Measurements from ENCODE around the gene MACF1.

Gene MACF1

DNA sequence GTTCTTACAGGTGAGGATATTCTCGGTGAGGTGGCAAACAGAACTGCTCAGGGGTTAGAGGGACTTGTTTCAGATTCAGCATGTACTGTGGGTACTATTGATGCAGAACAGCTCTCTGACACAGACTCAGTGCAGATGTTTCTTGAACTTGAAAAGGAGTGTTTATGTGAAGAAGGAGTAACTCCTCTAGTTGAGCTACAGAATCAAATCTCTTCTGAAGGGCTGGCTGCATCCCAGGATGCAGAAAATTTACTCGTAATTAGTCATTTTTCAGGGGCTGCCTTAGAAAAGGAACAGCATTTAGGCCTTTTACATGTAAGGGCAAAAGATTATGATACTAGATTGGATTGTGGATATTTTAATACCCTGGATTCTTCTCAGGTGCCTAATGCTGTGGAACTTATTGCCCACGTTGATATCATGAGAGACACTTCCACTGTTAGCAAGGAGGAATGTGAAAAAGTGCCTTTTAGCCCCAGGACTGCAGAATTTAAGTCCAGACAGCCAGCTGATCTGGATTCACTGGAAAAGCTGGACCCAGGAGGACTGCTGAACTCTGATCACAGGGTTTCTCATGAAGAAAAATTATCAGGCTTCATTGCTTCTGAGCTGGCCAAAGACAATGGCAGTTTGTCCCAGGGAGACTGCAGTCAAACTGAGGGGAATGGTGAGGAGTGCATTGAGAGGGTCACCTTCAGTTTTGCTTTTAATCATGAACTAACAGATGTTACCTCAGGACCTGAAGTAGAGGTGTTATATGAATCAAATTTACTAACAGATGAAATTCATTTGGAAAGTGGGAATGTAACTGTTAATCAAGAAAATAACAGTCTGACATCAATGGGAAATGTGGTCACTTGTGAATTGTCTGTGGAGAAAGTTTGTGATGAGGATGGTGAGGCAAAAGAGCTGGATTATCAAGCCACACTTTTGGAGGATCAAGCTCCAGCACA lies 207.3 kb downstream of the MACF1 start:
- no peak for DNase-seq (ENCODE audit: insufficient read length, low spot score)
- TF ChIP-seq TAF1 (IDR thresholded peaks at IDR 0.05; ENCODE audit: low read depth, low read length): no peak
- no peak for TF ChIP-seq POU2F2 (IDR thresholded peaks at IDR 0.05; ENCODE audit: low read depth, low read length)
- TF ChIP-seq SPI1 (IDR thresholded peaks at IDR 0.05; ENCODE audit: low read depth, low read length): no peak
- no peak for TF ChIP-seq POLR2AphosphoS5 (IDR thresholded peaks at IDR 0.05; ENCODE audit: low read depth, low read length)
- no peak for TF ChIP-seq POLR2A (IDR thresholded peaks at IDR 0.05; ENCODE audit: low read depth, low read length)
- no peak for FAIRE-seq

- no peak for FAIRE-seq
- TF ChIP-seq PAX5 (IDR thresholded peaks at IDR 0.05; ENCODE audit: insufficient read depth, low read length, severe bottlenecking): no peak
- no peak for DNase-seq (ENCODE audit: insufficient read length, low spot score)
Observed at GRCh38 chr1:39412892-39413291, 208.4 kb downstream of the MACF1 start.

- FAIRE-seq (no peak), DNase-seq (ENCODE audit: insufficient read length, low spot score) (no peak)
Observed at GRCh38 chr1:39413902-39414528, 209.5 kb downstream of the MACF1 start.

GRCh38 chr1:39415553-39415952 lies 211.1 kb downstream of the MACF1 start:
- FAIRE-seq (no peak), DNase-seq (ENCODE audit: insufficient read length, low spot score) (no peak)
- no peak for TF ChIP-seq POU2F2 (IDR thresholded peaks at IDR 0.05; ENCODE audit: low read depth, low read length)
- TF ChIP-seq POLR2A (IDR thresholded peaks at IDR 0.05; ENCODE audit: low read depth, low read length): no peak
- TF ChIP-seq POLR2AphosphoS5 (IDR thresholded peaks at IDR 0.05; ENCODE audit: low read depth, low read length): no peak
- no peak for TF ChIP-seq TAF1 (IDR thresholded peaks at IDR 0.05; ENCODE audit: low read depth, low read length)

More at GRCh38 chr1:39413902-39414528, 209.5 kb downstream of the MACF1 start:
- TF ChIP-seq SPI1 (IDR thresholded peaks at IDR 0.05; ENCODE audit: low read depth, low read length): no peak
- no peak for TF ChIP-seq TAF1 (IDR thresholded peaks at IDR 0.05; ENCODE audit: low read depth, low read length)
- TF ChIP-seq PAX5 (IDR thresholded peaks at IDR 0.05; ENCODE audit: insufficient read depth, low read length, severe bottlenecking): no peak

GRCh38 chr1:39416609-39417008 lies 212.1 kb downstream of the MACF1 start:
- TF ChIP-seq SPI1 (IDR thresholded peaks at IDR 0.05; ENCODE audit: low read depth, low read length): no peak
- TF ChIP-seq POLR2AphosphoS5 (IDR thresholded peaks at IDR 0.05; ENCODE audit: low read depth, low read length): no peak
- TF ChIP-seq POU2F2 (IDR thresholded peaks at IDR 0.05; ENCODE audit: low read depth, low read length): no peak
- no peak for TF ChIP-seq PAX5 (IDR thresholded peaks at IDR 0.05; ENCODE audit: insufficient read depth, low read length, severe bottlenecking)
- no peak for TF ChIP-seq TAF1 (IDR thresholded peaks at IDR 0.05; ENCODE audit: low read depth, low read length)
- TF ChIP-seq POLR2A (IDR thresholded peaks at IDR 0.05; ENCODE audit: low read depth, low read length): no peak
- DNase-seq (ENCODE audit: insufficient read length, low spot score) (no peak), FAIRE-seq (no peak)

DNA sequence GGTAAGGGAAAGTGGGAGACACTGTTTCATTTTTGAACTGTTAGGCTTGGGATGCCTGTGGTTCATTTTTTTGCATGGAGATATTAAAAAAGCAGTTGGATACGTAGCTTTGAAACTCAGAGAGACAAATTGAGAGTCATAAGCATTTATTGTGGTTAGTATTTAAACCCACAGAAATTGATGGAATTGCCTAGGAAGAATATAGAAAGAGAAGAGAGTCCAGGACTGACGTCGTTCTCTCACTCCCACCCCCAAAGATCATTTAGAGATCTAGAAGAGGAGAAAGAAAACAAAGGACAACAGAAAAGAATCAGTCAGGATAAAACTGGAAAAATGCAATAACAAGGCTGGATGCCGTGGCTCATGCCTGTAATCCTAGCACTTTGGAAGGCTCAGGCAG lies 213.7 kb downstream of the MACF1 start:
- DNase-seq (ENCODE audit: insufficient read length, low spot score) (no peak), FAIRE-seq (no peak)
- TF ChIP-seq POLR2AphosphoS5 (IDR thresholded peaks at IDR 0.05; ENCODE audit: low read depth, low read length) (no peak), TAF1 (IDR thresholded peaks at IDR 0.05; ENCODE audit: low read depth, low read length) (no peak), SPI1 (IDR thresholded peaks at IDR 0.05; ENCODE audit: low read depth, low read length) (no peak), POU2F2 (IDR thresholded peaks at IDR 0.05; ENCODE audit: low read depth, low read length) (no peak), PAX5 (IDR thresholded peaks at IDR 0.05; ENCODE audit: insufficient read depth, low read length, severe bottlenecking) (no peak), POLR2A (IDR thresholded peaks at IDR 0.05; ENCODE audit: low read depth, low read length) (no peak)

DNA sequence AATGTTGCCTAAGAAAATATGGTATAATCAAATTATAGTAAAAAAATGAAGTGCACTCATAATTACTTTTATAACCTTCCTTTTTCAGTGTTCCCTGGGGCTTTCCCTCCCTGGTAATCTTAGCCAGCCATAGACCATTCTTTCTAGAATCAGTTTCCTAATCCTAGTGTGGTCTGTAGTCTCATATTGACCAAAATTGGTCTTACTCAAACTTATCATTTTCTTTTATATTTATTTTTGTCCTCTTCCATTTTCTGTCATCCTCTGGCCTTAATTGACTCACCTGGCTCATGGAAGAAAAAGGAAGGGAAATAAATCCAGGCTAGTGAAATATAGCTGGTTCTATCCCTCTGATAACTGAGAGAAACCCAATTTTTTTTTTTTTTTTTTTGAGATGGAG lies 216.0 kb downstream of the MACF1 start:
- FAIRE-seq: no peak
- TF ChIP-seq POU2F2 (IDR thresholded peaks at IDR 0.05; ENCODE audit: low read depth, low read length) (no peak), TAF1 (IDR thresholded peaks at IDR 0.05; ENCODE audit: low read depth, low read length) (no peak), POLR2A (IDR thresholded peaks at IDR 0.05; ENCODE audit: low read depth, low read length) (no peak), POLR2AphosphoS5 (IDR thresholded peaks at IDR 0.05; ENCODE audit: low read depth, low read length) (no peak), PAX5 (IDR thresholded peaks at IDR 0.05; ENCODE audit: insufficient read depth, low read length, severe bottlenecking) (no peak), SPI1 (IDR thresholded peaks at IDR 0.05; ENCODE audit: low read depth, low read length) (no peak)
- DNase-seq (ENCODE audit: insufficient read length, low spot score): no peak

DNA sequence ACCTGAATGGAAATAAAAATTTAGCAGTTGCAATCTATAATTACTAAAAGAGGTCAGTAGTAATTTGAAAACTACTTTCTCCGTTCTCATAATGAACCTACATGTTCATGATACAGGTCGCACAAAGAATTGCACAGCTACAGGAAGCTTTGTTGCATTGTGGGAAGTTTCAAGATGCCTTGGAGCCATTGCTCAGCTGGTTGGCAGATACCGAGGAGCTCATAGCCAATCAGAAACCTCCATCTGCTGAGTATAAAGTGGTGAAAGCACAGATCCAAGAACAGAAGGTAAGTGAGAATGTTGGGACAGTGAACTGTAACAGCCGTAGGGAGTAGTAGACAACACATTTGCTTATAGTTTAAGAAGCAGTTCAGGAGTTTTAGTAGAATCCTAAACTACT lies 218.1 kb downstream of the MACF1 start:
- no peak for DNase-seq (ENCODE audit: insufficient read length, low spot score)
- peak; percentile 57 for FAIRE-seq
- no peak for TF ChIP-seq POLR2A (IDR thresholded peaks at IDR 0.05; ENCODE audit: low read depth, low read length)
- no peak for TF ChIP-seq POLR2AphosphoS5 (IDR thresholded peaks at IDR 0.05; ENCODE audit: low read depth, low read length)
- no peak for TF ChIP-seq PAX5 (IDR thresholded peaks at IDR 0.05; ENCODE audit: insufficient read depth, low read length, severe bottlenecking)
- no peak for TF ChIP-seq POU2F2 (IDR thresholded peaks at IDR 0.05; ENCODE audit: low read depth, low read length)
- TF ChIP-seq SPI1 (IDR thresholded peaks at IDR 0.05; ENCODE audit: low read depth, low read length): no peak
- no peak for TF ChIP-seq TAF1 (IDR thresholded peaks at IDR 0.05; ENCODE audit: low read depth, low read length)

DNA sequence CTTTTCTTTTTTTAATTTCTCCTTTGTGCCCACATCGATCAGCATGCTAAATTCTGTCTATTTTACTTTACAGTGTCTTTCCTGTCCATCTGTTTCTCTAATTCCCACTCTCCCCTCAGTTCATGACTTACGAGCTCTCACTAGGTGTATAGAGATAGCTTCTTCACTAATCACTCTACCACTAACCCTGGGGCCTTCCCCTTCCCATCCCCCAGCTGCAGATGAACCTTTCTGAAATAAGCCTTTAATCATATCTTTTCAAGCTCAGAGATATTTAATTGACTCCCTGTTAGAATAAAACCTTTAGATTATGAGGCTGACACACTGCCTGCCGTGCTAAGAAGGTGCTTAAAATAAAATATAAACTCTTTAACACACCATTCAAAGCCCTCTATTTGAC lies 220.7 kb downstream of the MACF1 start:
- no peak for DNase-seq (ENCODE audit: insufficient read length, low spot score)
- TF ChIP-seq SPI1 (IDR thresholded peaks at IDR 0.05; ENCODE audit: low read depth, low read length): no peak
- no peak for TF ChIP-seq POLR2A (IDR thresholded peaks at IDR 0.05; ENCODE audit: low read depth, low read length)
- TF ChIP-seq TAF1 (IDR thresholded peaks at IDR 0.05; ENCODE audit: low read depth, low read length): no peak
- TF ChIP-seq POLR2AphosphoS5 (IDR thresholded peaks at IDR 0.05; ENCODE audit: low read depth, low read length): no peak
- TF ChIP-seq PAX5 (IDR thresholded peaks at IDR 0.05; ENCODE audit: insufficient read depth, low read length, severe bottlenecking): no peak
- no peak for FAIRE-seq

GRCh38 chr1:39425634-39426033 lies 221.1 kb downstream of the MACF1 start:
- DNase-seq (ENCODE audit: insufficient read length, low spot score) (no peak), FAIRE-seq (no peak)
- TF ChIP-seq SPI1 (IDR thresholded peaks at IDR 0.05; ENCODE audit: low read depth, low read length): no peak
- no peak for TF ChIP-seq POLR2A (IDR thresholded peaks at IDR 0.05; ENCODE audit: low read depth, low read length)
- TF ChIP-seq POU2F2 (IDR thresholded peaks at IDR 0.05; ENCODE audit: low read depth, low read length): no peak
- TF ChIP-seq POLR2AphosphoS5 (IDR thresholded peaks at IDR 0.05; ENCODE audit: low read depth, low read length): no peak
- no peak for TF ChIP-seq TAF1 (IDR thresholded peaks at IDR 0.05; ENCODE audit: low read depth, low read length)
- no peak for TF ChIP-seq PAX5 (IDR thresholded peaks at IDR 0.05; ENCODE audit: insufficient read depth, low read length, severe bottlenecking)

All from GM12891 (cell line).